Stimulated activated CD4-positive, alpha-beta T cell treated with anti-CD3 and anti-CD28 coated beads, Interleukin-4, amount 100 ng/mL, for 48 hours (primary cell): ENCODE data around the gene MRPL58.
A peak's percentile ranks its signal among the peaks of the same experiment; 100 is the strongest.
"Not testable (repeated sequence)": the region's sequence is repeated elsewhere in the genome, so short reads cannot be mapped to it uniquely, and the experiment has no call there.

Experiments
- DNase-seq, 2 donors: peaks; one replicate each; pipeline ENCODE4 v3.0.0-alpha.2; 2020; ENCODE audit warnings: low read depth in 2 of 2

Gene MRPL58

DNA sequence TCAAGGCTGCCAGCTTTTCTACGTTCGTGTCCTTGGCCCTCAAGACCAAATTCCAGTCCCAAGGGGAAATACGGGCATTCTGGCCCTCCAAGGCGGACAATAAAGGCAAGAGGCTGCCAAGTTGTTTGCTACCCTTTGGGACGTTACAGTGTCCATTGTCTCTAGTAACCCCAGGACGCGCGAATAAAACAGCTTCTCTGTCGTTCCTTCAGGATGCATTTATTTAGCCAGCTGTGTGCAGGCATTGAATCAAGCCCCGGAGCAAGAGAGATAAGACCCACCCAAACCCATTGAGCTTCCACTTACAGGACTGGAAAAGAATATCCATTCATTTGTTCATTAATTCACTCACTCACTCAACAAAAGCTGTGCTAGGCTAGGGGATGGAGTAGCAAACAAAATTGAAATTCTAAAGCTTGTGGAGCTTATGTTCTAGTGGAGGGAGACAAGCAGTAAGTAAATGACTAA lies 656 bp downstream of the MRPL58 start:
- no peak for DNase-seq

DNA sequence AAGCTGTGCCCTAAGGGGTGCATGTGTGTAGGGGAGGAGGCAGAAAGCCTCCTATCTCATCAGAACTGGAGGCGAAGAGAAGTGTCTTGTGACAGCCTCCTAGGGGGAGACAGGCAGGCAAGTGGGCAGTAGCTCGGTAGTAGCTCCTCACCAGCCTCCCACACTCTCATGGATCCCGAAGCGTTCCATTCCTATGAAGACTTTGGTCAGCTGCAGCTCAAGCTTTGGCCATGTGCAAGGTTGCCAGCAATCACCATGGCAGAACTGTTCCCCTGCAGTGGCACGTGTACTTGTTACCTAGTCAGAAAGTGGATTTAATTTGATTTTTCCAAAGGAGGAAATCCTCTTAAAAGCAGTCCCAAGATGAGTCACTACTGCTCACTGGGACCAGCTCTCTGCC lies 6.7 kb downstream of the MRPL58 start:
- no peak for DNase-seq

DNA sequence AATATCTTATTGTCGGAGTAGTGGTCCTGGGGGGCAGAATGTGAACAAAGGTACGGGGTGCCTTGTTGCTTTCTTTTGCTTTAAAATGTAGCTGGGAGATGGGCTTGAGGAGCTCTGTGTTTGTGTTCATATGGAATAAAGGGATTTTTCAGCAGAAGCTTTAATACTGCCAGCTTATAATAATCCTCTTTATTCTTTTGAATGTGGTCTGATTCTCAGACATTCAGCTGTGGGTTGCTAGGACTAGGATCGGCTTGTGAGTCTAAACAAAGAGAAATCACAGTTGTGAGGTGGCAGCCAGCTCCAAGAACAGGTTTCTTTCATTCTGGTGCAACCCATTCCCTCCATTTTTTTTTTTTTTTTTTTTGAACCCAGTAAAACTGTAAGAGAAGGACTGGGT lies 7.2 kb downstream of the MRPL58 start:
- DNase-seq: no peak

- no peak for DNase-seq
Observed at GRCh38 chr17:75020331-75021110, 8.1 kb downstream of the MRPL58 start.

DNA sequence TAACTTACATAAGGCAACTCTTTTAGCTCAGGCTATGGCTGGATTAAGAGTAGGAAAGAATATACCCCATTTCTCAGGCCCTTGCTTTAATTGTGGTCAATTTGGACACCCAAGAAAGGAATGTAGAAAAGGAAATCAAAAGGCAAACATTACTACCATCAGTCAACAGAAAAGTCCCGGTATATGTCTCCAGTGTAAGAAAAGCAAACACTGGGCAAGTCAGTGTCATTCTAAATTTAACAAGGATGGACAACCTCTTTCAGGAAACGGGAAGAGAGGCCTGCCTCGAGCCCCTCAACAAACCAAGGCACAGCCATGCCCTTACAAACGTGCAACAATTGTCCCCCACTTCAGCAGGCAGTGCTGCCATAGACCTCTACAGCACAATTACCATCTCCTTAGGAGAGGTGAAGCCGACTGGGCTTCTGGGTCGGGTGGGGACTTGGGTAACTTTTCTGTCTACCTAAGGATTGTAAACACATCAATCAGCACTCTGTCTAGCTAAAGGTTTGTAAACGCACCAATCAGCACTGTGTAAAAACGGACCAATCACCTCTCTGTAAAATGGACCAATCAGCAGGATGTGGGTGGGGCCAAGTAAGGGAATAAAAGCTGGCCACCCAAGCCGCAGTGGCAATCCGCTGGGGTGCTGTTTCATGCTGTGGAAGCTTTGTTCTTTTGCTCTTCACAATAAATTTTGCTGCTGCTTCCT lies 12.4 kb downstream of the MRPL58 start:
- DNase-seq: no peak

GRCh38 chr17:75025398-75025734 lies 12.9 kb downstream of the MRPL58 start:
- not testable (repeated sequence) for DNase-seq

- not testable (repeated sequence) for DNase-seq
Observed at GRCh38 chr17:75026650-75027049, 14.2 kb downstream of the MRPL58 start.

DNA sequence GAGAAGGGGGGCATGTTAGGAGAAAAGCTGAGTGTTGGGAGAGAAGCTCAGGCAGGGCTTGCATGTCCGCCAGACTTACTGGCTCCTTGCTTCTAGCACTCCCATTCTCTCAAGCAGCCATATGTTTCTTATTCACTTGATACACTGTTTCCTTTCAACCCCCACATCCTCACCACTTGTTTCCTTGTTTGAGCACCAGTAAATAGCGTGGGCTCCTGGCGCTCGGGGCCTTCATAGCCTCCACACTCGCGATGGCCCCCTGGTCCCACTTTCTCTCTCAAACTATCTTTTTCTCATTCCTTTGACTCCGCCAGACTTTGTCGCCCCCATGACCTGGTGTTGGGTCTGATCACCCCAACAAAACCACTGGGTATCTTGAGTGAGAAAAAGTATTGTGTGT lies 17.7 kb downstream of the MRPL58 start:
- DNase-seq: no peak

- peak; percentile 53 to 54 for DNase-seq
Observed at GRCh38 chr17:75031972-75032719, 19.7 kb downstream of the MRPL58 start.

DNA sequence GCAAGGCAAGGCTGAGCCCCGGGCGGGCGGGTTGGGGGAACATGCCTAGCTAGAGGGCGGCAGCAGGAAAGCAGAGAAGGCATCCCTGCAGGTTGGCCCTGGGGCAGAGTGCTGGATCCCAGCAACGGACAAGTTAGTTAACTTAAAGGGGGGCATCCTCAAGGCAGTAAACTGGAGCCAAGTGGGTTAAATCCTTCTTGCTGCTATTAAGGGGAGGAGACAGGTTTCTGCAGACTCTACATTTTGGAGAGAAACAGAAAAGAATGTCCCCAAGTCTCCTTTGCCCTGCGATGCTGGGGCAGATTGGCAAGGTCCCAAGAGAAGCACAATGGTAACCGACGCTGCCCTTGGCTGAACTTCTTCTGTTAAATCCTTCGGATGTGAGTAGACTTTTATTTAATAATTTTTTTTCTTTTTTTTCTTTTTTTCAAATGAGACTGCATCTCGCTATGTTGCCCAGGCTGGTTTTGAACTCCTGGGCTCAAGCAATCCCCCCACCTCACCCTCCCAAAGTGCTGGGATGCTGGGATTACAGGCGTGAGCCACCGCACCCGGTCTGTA lies 20.3 kb downstream of the MRPL58 start:
- no peak for DNase-seq

GRCh38 chr17:75033346-75034235 lies 21.1 kb downstream of the MRPL58 start:
- peak; percentile 88 to 98 for DNase-seq

DNA sequence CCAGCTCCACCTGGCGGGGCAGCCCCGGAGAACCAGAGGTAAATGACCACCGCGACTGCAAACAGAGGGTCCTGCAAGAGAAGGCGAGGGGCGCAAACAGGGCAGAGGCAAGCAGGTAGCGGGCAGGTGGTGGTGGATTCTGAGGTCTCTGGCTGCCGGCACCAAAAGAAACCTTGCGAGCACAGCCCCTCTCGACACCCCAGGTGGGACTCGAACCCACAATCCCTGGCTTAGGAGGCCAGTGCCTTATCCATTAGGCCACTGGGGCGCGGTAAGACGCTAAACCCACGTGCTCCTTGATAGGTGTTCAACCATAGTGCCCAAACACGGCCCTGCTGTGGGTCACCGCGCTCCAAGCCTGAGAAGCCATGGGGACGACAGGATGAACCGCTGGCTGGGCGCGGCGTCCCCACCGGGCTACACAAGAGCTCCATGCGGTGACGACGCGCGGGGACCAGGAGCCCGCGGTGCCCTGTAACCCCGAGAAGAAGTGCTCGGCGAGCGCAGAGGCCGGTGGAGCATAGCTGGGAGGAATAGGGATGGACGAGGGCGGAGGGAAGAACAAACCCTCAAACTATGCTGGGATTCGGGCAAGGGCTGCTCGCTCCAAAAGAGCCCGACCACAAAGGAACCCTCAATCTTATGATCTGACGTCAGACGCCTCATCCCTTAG lies 21.9 kb downstream of the MRPL58 start:
- peak; percentile 90 to 98 for DNase-seq

GRCh38 chr17:75036643-75037268 lies 24.3 kb downstream of the MRPL58 start:
- DNase-seq: peak; percentile 51 to 74

- no peak for DNase-seq
Observed at GRCh38 chr17:75039238-75039637, 26.8 kb downstream of the MRPL58 start.

DNA sequence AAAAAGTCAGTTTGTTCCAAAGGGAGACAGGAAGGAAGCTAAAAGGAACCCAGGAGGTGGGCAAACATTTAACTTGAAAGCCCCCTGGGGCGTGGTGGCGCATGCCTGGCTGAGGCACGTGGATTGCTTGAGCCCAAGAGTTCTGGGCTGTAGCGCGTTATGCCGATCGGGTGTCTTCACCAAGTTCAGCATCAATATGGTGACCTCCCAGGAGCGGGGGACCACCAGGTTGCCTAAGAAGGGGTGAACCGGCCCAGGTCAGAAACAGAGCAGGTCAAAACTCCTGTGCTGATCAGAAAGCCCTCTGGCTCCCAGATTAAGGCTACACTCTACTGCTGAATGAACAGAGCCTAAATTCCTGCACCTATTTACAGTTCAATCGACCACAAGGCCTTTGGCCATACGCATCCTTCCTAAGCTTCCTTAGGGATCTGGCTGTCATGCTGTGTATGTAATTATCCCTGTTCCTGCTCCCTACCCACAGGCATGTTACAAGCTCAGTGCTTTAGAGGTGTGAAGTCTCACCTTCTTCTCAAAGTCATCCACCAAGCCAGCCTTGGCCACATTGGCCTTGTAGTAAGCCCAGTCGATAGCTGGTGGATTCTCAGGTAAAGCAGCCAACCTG lies 29.3 kb downstream of the MRPL58 start:
- DNase-seq: no peak

GRCh38 chr17:75043789-75044188 lies 31.3 kb downstream of the MRPL58 start:
- not testable (repeated sequence) for DNase-seq

DNA sequence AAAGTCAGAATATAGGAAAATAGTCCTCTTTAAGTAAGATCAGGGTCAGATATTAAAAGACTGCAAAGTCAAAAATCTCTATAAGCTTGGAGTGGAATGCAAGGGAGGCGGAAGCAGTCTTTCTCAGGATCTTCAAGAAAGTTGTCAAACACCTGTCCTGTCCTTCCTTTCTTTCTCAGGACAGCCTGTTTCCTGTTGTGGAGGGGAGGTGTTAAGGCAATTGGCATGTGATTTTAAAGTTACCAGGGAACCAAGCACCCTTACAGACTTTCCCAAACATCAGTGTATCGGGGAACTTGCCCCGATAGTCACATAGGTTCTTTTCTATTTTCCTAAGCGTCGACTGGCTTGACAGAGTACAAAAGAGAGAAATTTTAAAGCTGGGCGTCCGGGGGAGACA lies 32.2 kb downstream of the MRPL58 start:
- no peak for DNase-seq

GRCh38 chr17:75045946-75046406 lies 33.5 kb downstream of the MRPL58 start:
- not testable (repeated sequence) for DNase-seq
